ENCODE measurements around the gene MFF. TPM values are rescaled to one million over a fixed set of nuclear protein-coding genes. Genes with fewer than 3 reads are reported as not detected.
"Not testable (repeated sequence)": the region's sequence is repeated elsewhere in the genome, so short reads cannot be mapped to it uniquely, and the experiment has no call there.

The MFF gene
- total RNA-seq, 2 experiments from 2014 or later, result 66.5 to 73.9 TPM

- intact Hi-C loops (cut with micrococcal nuclease), result no loop called here
- ATAC-seq, result no peak
- H3K36me3 Mint-ChIP-seq (ENCODE audit: low read depth), result peaks cover 3% of the 10 kb centered on the region
- no peak overlapping the region for H3K4me3 Mint-ChIP-seq
- no peak for TF ChIP-seq CTCF (IDR thresholded peaks at IDR 0.05)
- DNase-seq, result no peak
- H3K9me3 Mint-ChIP-seq, result peaks cover 11% of the 10 kb centered on the region
- H3K27ac Mint-ChIP-seq, result no peak overlapping the region
- CTCF ChIA-PET, result interaction anchor here (1.4 kb wide), 1 partner anchor 103 kb away, joined by 3 read pairs; no protein-coding TSS in a partner anchor
- peaks cover 1% of the 10 kb centered on the region for H3K27me3 Mint-ChIP-seq
- peaks cover 17% of the 10 kb centered on the region for H3K4me1 Mint-ChIP-seq (ENCODE audit: low read depth)
- POLR2A ChIA-PET, result no interaction called here
Observed at GRCh38 chr2:227377467-227378351, 52.7 kb downstream of the MFF start.

GRCh38 chr2:227378371-227378782, 53.3 kb downstream of the MFF start:
- Mint-ChIP-seq H3K36me3 (ENCODE audit: low read depth) (peaks cover 3% of the 10 kb centered on the region), H3K27ac (no peak overlapping the region), H3K9me3 (peaks cover 12% of the 10 kb centered on the region), H3K4me1 (ENCODE audit: low read depth) (peaks cover 17% of the 10 kb centered on the region), H3K4me3 (no peak overlapping the region), H3K27me3 (peaks cover 1% of the 10 kb centered on the region)
- intact Hi-C loops (cut with micrococcal nuclease), result no loop called here
- DNase-seq (no peak), ATAC-seq (no peak)
- TF ChIP-seq CTCF (IDR thresholded peaks at IDR 0.05), result no peak
- ChIA-PET CTCF (no interaction called here), POLR2A (interaction anchor here (1.7 kb wide), 1 partner anchor 14 kb away, joined by 5 read pairs; no protein-coding TSS in a partner anchor)

GRCh38 chr2:227379095-227379494, 54.0 kb downstream of the MFF start, which contains the start of gene TM4SF20:
Gene TM4SF20 (minus strand): TSS chr2:227379306. CDS start chr2:227379268, 38 bp downstream.
- Mint-ChIP-seq H3K27ac (no peak within 1 kb of the TSS), H3K36me3 (ENCODE audit: low read depth) (peaks cover 3% of the 10 kb centered on the region), H3K4me1 (ENCODE audit: low read depth) (peaks cover 17% of the 10 kb centered on the region), H3K27me3 (peaks cover 1% of the 10 kb centered on the region), H3K4me3 (no peak within 1 kb of the TSS), H3K9me3 (peaks cover 12% of the 10 kb centered on the region)
- no peak for ATAC-seq
- ChIA-PET CTCF (interaction anchor here (0.6 kb wide), 1 partner anchor 295 kb away, joined by 3 read pairs; no protein-coding TSS in a partner anchor), POLR2A (interaction anchor here (1.7 kb wide), 1 partner anchor 13 kb away, joined by 5 read pairs; no protein-coding TSS in a partner anchor)
- TF ChIP-seq CTCF (IDR thresholded peaks at IDR 0.05), result no peak
- intact Hi-C loops (cut with micrococcal nuclease), result no loop called here
- no peak for DNase-seq

GRCh38 chr2:227382241-227382835, 57.3 kb downstream of the MFF start:
- CTCF ChIA-PET, result interaction anchor here (0.8 kb wide), 1 partner anchor 18 kb away, joined by 3 read pairs; no protein-coding TSS in a partner anchor
- Mint-ChIP-seq H3K4me1 (ENCODE audit: low read depth) (peaks cover 18% of the 10 kb centered on the region), H3K9me3 (peaks cover 12% of the 10 kb centered on the region)
- intact Hi-C loops (cut with micrococcal nuclease); ATAC-seq; POLR2A ChIA-PET; H3K27me3 Mint-ChIP-seq; H3K27ac Mint-ChIP-seq; H3K4me3 Mint-ChIP-seq; H3K36me3 Mint-ChIP-seq (ENCODE audit: low read depth); DNase-seq: not testable (repeated sequence)

GRCh38 chr2:227383686-227384085, 58.6 kb downstream of the MFF start:
- Mint-ChIP-seq H3K4me1 (ENCODE audit: low read depth) (peaks cover 18% of the 10 kb centered on the region), H3K9me3 (peaks cover 12% of the 10 kb centered on the region), H3K27ac (no peak overlapping the region), H3K36me3 (ENCODE audit: low read depth) (peaks cover 3% of the 10 kb centered on the region), H3K4me3 (no peak overlapping the region), H3K27me3 (no peaks in the 10 kb centered on the region)
- POLR2A ChIA-PET, result no interaction called here
- TF ChIP-seq CTCF (IDR thresholded peaks at IDR 0.05), result no peak
- CTCF ChIA-PET, result interaction anchor here (1.2 to 1.7 kb wide), 2 partner anchors 10 to 14 kb away, joined by 3 to 4 read pairs; no protein-coding TSS in a partner anchor
- intact Hi-C loops (cut with micrococcal nuclease), result no loop called here
- ATAC-seq (no peak), DNase-seq (no peak)
